NCI-H128 (cell line): Measurements from ENCODE around the gene RHEB.
"Not testable (repeated sequence)": the region's sequence is repeated elsewhere in the genome, so short reads cannot be mapped to it uniquely, and the experiment has no call there.

Experiments
- DNase-seq: peaks from one replicate; lab custom pipeline; 2025; ENCODE audit not compliant: unreplicated experiment; lab: John Stamatoyannopoulos, UW

RHEB gene

GRCh38 chr7:151529842-151530241 is 10.1 kb upstream of the RHEB start:
- no peak for DNase-seq

- DNase-seq = no peak
These were observed 5.2 kb upstream of the RHEB start for GRCh38 chr7:151524845-151525244.

- DNase-seq = no peak
These were observed 4.6 kb upstream of the RHEB start for GRCh38 chr7:151524331-151524730.

- DNase-seq = no peak
These were observed 945 bp upstream of the RHEB start for GRCh38 chr7:151520419-151521261.

GRCh38 chr7:151518947-151519764 is 539 bp downstream of the RHEB start:
- DNase-seq = not testable (repeated sequence)

GRCh38 chr7:151518105-151518946 is 1.4 kb downstream of the RHEB start:
- no peak for DNase-seq

- no peak for DNase-seq
These were observed 2.0 kb downstream of the RHEB start for GRCh38 chr7:151517601-151518104.

GRCh38 chr7:151515276-151515565 is 4.5 kb downstream of the RHEB start:
- DNase-seq = no peak

- no peak for DNase-seq
These were observed 5.0 kb downstream of the RHEB start for GRCh38 chr7:151514461-151515275.

GRCh38 chr7:151513133-151513532 is 6.6 kb downstream of the RHEB start:
- no peak for DNase-seq

GRCh38 chr7:151512353-151512752 is 7.3 kb downstream of the RHEB start:
- no peak for DNase-seq

GRCh38 chr7:151511946-151512345 is 7.7 kb downstream of the RHEB start:
- no peak for DNase-seq

- no peak for DNase-seq
These were observed 8.4 kb downstream of the RHEB start for GRCh38 chr7:151511270-151511669.

GRCh38 chr7:151509670-151510333 is 9.9 kb downstream of the RHEB start:
- DNase-seq = no peak

- no peak for DNase-seq
These were observed 10.7 kb downstream of the RHEB start for GRCh38 chr7:151508991-151509390.

- no peak for DNase-seq
These were observed 11.9 kb downstream of the RHEB start for GRCh38 chr7:151507806-151508205.

- DNase-seq = no peak
These were observed 12.8 kb downstream of the RHEB start for GRCh38 chr7:151506901-151507382.

- DNase-seq = no peak
These were observed 13.7 kb downstream of the RHEB start for GRCh38 chr7:151505836-151506468.

GRCh38 chr7:151505433-151505832 is 14.3 kb downstream of the RHEB start:
- no peak for DNase-seq
